K562 (cell line): Measurements from ENCODE around the gene MTF1. TPM values are rescaled to one million over a fixed set of nuclear protein-coding genes. Genes with fewer than 3 reads are reported as not detected.
A peak's percentile ranks its signal among the peaks of the same experiment; 100 is the strongest.

Experiments used
- ATF2 ChIP-seq: sonication (generic); formaldehyde crosslinking; IDR thresholded peaks from 2 replicates; pipeline ENCODE4 v1.8.1; 2022; ENCODE audit warnings: missing genetic modification reagents
- DNMT1 ChIP-seq: fragments of 450-650 bp; IDR thresholded peaks from 2 replicates; pipeline ENCODE4 v1.6.1; 2016; ENCODE audit warnings: antibody characterized with exemption, mild to moderate bottlenecking
- ELF4 ChIP-seq: fragments of 450-650 bp; formaldehyde crosslinking; IDR thresholded peaks from 2 replicates; pipeline ENCODE4 v1.4.0; 2022; ENCODE audit warnings: missing genetic modification characterization
- FIP1L1 ChIP-seq: fragments of 200-400 bp; formaldehyde crosslinking; IDR thresholded peaks from 2 replicates; pipeline ENCODE4 v1.6.1; 2018; ENCODE audit warnings: mild to moderate bottlenecking, low read depth, low read length; ENCODE audit not compliant: poor library complexity, severe bottlenecking
- FOXA3 ChIP-seq, 2 experiments: fragments of 450-650 bp in 1 of 2; sonication (generic) in 1 of 2; formaldehyde crosslinking; IDR thresholded peaks in 1 of 2; conservative IDR thresholded peaks in 1 of 2; 2 replicates each; pipeline versions ENCODE4 v1.4.0 to v1.8.0; 2020 to 2022; ENCODE audit warnings: mild to moderate bottlenecking in 2 of 2, missing genetic modification reagents in 1 of 2
- GABPB1 ChIP-seq: sonication (generic); formaldehyde crosslinking; IDR thresholded peaks from 2 replicates; pipeline ENCODE4 v1.8.0; 2022; ENCODE audit warnings: mild to moderate bottlenecking, missing genetic modification reagents
- GTF2B ChIP-seq: IDR thresholded peaks from 2 replicates; pipeline ENCODE4 v1.6.1; 2011; ENCODE audit not compliant: insufficient read length; ENCODE audit errors: extremely low read depth
- JUN ChIP-seq, 2 experiments: sonication (generic) in 1 of 2; formaldehyde crosslinking in 1 of 2; IDR thresholded peaks; 2 replicates each; pipeline versions ENCODE4 v1.6.1 to v1.8.0; 2012 to 2022; ENCODE audit warnings: borderline replicate concordance in 2 of 2, mild to moderate bottlenecking in 2 of 2, improper control_type of control experiment in 1 of 2, low read depth in 1 of 2, low read length in 1 of 2, missing genetic modification reagents in 1 of 2
- POLR2G ChIP-seq: fragments of 200-400 bp; formaldehyde crosslinking; IDR thresholded peaks from 2 replicates; pipeline ENCODE4 v1.6.1; 2017; ENCODE audit warnings: low read depth, mild to moderate bottlenecking, antibody characterized with exemption, low read length, moderate library complexity
- PRPF4 ChIP-seq: fragments of 200-400 bp; formaldehyde crosslinking; IDR thresholded peaks from one replicate; pipeline ENCODE4 v1.6.1; 2017; ENCODE audit warnings: low read length, low read depth, mild to moderate bottlenecking; ENCODE audit not compliant: insufficient read depth, poor library complexity, severe bottlenecking
- RBM25 ChIP-seq: fragments of 200-400 bp; formaldehyde crosslinking; IDR thresholded peaks from 2 replicates; pipeline ENCODE4 v1.6.1; 2018; ENCODE audit warnings: low read length, low read depth, moderate library complexity; ENCODE audit not compliant: severe bottlenecking
- TGIF2 ChIP-seq: sonication (generic); formaldehyde crosslinking; IDR thresholded peaks from 2 replicates; pipeline ENCODE4 v1.8.1; 2022; ENCODE audit warnings: mild to moderate bottlenecking, missing genetic modification reagents, moderate library complexity
- ZC3H11A ChIP-seq: IDR thresholded peaks from 2 replicates; pipeline ENCODE4 v1.6.1; 2012; ENCODE audit warnings: low read depth, low read length, improper control_type of control experiment
- ZNF354B ChIP-seq: fragments of 250-450 bp; sonication (Bioruptor Pico); IDR thresholded peaks from 2 replicates; pipeline ENCODE4 v1.4.0; 2020
- ZNF589 ChIP-seq: fragments of 200-800 bp; sonication (Bioruptor generic); IDR thresholded peaks from 2 replicates; pipeline ENCODE4 v1.6.1; 2016; ENCODE audit warnings: low read depth, missing genetic modification characterization, missing compliant biosample characterization
- polyA plus RNA-seq, 8 experiments: library from polyadenylated mRNA; depleted of rRNA in 4 of 8; stranded (reverse) in 5 of 8; unstranded in 3 of 8; fragments of >200 nt; fragmentation: Nextera tagmentation in 2 of 8; fragmentation: Illumina TruSeq in 1 of 8; extraction: Ambion mirVana in 2 of 8; extraction: Trizol in 1 of 8; gene quantifications; 2 replicates each; pipeline versions ENCODE4 v1.2.1 to v1.2.3, GENCODE V29; 2011 to 2014; ENCODE audit warnings: inconsistent platforms in 1 of 8, missing spikeins in 1 of 8
- total RNA-seq, 7 experiments: library from RNA; depleted of rRNA in 6 of 7; stranded (reverse); fragments of >200 nt in 6 of 7; fragmentation: Illumina TruSeq in 2 of 7; extraction: Trizol in 2 of 7; gene quantifications; 2 replicates each; pipeline versions ENCODE4 v1.2.1 to v1.2.3, GENCODE V29; 2011 to 2021; ENCODE audit warnings: low replicate concordance in 1 of 7
- TF ChIP-seq, protein P1 (sequence below): fragments of 250-450 bp; sonication (Bioruptor Pico); IDR thresholded peaks from 2 replicates; pipeline ENCODE4 v1.4.0; 2020; ENCODE audit warnings: borderline replicate concordance
- TF ChIP-seq, protein P2 (sequence below): IDR thresholded peaks from 2 replicates; pipeline ENCODE4 v1.6.1; 2011; ENCODE audit warnings: borderline replicate concordance, low read depth, mild to moderate bottlenecking, moderate library complexity, low read length; ENCODE audit not compliant: insufficient read depth, poor library complexity, severe bottlenecking
- TF ChIP-seq, protein P3 (sequence below): fragments of 250-450 bp; sonication (Bioruptor Pico); IDR thresholded peaks from 2 replicates; pipeline ENCODE4 v1.5.0; 2020; ENCODE audit warnings: mild to moderate bottlenecking, borderline replicate concordance

Gene MTF1
- total and polyA plus RNA-seq, 9 of the 15 experiments (the other 6 are each of a cell fraction or from before 2014, with no cell fraction given), result 1.1 to 12.2 (median 4.3) TPM

DNA sequence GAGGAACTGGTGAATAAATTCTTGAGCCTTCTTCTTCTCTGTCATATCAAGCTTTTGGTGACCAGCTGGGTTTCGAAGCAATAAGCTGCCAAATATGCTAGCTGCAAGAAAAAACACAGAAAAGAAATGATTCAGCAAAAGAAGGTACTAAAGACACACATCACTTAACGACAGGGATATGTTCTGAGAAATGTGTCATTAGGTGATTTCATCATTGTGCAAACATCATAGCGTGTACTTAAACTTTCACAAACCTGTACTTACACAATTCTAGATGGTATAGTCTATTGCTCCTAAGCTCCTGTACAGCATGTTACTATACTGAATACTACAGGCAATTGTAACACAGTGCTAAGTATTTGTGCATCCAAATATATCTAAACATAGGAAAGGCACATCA lies 2.9 kb upstream of the MTF1 start (continued):
- TF ChIP-seq, protein P1, sequence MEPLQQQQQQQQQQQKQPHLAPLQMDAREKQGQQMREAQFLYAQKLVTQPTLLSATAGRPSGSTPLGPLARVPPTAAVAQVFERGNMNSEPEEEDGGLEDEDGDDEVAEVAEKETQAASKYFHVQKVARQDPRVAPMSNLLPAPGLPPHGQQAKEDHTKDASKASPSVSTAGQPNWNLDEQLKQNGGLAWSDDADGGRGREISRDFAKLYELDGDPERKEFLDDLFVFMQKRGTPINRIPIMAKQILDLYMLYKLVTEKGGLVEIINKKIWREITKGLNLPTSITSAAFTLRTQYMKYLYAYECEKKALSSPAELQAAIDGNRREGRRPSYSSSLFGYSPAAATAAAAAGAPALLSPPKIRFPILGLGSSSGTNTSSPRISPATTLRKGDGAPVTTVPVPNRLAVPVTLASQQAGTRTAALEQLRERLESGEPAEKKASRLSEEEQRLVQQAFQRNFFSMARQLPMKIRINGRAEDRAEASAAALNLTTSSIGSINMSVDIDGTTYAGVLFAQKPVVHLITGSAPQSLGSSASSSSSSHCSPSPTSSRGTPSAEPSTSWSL, result no peak
- peak; percentile 87 to 91 for TF ChIP-seq FOXA3 (CRISPR knock-in tag; conservative IDR thresholded peaks at IDR 0.05 in 1 of 2, IDR thresholded peaks at IDR 0.05 in 1 of 2)
- no peak for TF ChIP-seq POLR2G
- TF ChIP-seq, protein P2, sequence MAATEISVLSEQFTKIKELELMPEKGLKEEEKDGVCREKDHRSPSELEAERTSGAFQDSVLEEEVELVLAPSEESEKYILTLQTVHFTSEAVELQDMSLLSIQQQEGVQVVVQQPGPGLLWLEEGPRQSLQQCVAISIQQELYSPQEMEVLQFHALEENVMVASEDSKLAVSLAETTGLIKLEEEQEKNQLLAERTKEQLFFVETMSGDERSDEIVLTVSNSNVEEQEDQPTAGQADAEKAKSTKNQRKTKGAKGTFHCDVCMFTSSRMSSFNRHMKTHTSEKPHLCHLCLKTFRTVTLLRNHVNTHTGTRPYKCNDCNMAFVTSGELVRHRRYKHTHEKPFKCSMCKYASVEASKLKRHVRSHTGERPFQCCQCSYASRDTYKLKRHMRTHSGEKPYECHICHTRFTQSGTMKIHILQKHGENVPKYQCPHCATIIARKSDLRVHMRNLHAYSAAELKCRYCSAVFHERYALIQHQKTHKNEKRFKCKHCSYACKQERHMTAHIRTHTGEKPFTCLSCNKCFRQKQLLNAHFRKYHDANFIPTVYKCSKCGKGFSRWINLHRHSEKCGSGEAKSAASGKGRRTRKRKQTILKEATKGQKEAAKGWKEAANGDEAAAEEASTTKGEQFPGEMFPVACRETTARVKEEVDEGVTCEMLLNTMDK, result no peak
- TF ChIP-seq RBM25, result no peak
- no peak for TF ChIP-seq PRPF4
- no peak for TF ChIP-seq ZNF589 (CRISPR knock-in tag)
- no peak for TF ChIP-seq TGIF2 (CRISPR knock-in tag)
- TF ChIP-seq ATF2 (CRISPR knock-in tag), result no peak
- no peak for TF ChIP-seq GABPB1 (CRISPR knock-in tag)
- TF ChIP-seq JUN (IDR thresholded peaks at IDR 0.05; ENCODE audit: borderline replicate concordance, low read depth, low read length), result peak; percentile 61; the same call in 1 of the 2 replicates
- TF ChIP-seq JUN (CRISPR knock-in tag; IDR thresholded peaks at IDR 0.05; ENCODE audit: borderline replicate concordance), result no peak
- no peak for TF ChIP-seq FIP1L1
- no peak for TF ChIP-seq ZNF354B (CRISPR knock-in tag)
- TF ChIP-seq, protein P3, sequence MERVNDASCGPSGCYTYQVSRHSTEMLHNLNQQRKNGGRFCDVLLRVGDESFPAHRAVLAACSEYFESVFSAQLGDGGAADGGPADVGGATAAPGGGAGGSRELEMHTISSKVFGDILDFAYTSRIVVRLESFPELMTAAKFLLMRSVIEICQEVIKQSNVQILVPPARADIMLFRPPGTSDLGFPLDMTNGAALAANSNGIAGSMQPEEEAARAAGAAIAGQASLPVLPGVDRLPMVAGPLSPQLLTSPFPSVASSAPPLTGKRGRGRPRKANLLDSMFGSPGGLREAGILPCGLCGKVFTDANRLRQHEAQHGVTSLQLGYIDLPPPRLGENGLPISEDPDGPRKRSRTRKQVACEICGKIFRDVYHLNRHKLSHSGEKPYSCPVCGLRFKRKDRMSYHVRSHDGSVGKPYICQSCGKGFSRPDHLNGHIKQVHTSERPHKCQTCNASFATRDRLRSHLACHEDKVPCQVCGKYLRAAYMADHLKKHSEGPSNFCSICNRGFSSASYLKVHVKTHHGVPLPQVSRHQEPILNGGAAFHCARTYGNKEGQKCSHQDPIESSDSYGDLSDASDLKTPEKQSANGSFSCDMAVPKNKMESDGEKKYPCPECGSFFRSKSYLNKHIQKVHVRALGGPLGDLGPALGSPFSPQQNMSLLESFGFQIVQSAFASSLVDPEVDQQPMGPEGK (CRISPR knock-in tag), result no peak
- no peak for TF ChIP-seq DNMT1
- TF ChIP-seq GTF2B, result no peak
- no peak for TF ChIP-seq ZC3H11A
- TF ChIP-seq ELF4, result no peak
